Measurements from ENCODE around the gene ASCC1. TPM values are rescaled to one million over a fixed set of nuclear protein-coding genes. Genes with fewer than 3 reads are reported as not detected.
A peak's percentile ranks its signal among the peaks of the same experiment; 100 is the strongest.

ASCC1 gene
- total and polyA plus RNA-seq, 2 of the 4 experiments (the other 2 are of a cell fraction), result 15.9 to 21.0 TPM

- dilution Hi-C loops (cut with HindIII; ENCODE audit: low sequenced_read_pairs, unreplicated experiment) (no loop called here), in situ Hi-C loops (cut with MboI; ENCODE audit: low sequenced_read_pairs) (no loop called here)
- DNase-seq, result no peak
These were observed 146.1 kb downstream of the ASCC1 start for GRCh38 chr10:72069751-72070526.

More at GRCh38 chr10:72069751-72070526, 146.1 kb downstream of the ASCC1 start:
- Histone ChIP-seq H4K8ac (ENCODE audit: low read depth in 2 of 2, low read length in 2 of 2) (no peak overlapping the region), H2BK15ac (ENCODE audit: low read depth, low read length) (no peak overlapping the region), H3K4me1 (ENCODE audit: control insufficient read depth, insufficient read depth, low read length) (no peaks in the 10 kb centered on the region), H3K18ac (ENCODE audit: low read depth, low read length) (no peak overlapping the region), H3K14ac (replicated peaks; ENCODE audit: low read depth, low read length) (no peak overlapping the region), H3K4ac (ENCODE audit: low read depth, low read length) (no peak overlapping the region), H3K27me3 (ENCODE audit: control insufficient read depth, insufficient read depth, low read length) (peaks cover 40% of the 10 kb centered on the region), H4K91ac (ENCODE audit: insufficient read depth, low read depth, low read length) (no peak overlapping the region), H3K56ac (ENCODE audit: extremely low read depth, insufficient read depth, low read length) (no peak overlapping the region), H2BK120ac (ENCODE audit: low read depth, low read length) (no peak overlapping the region), H3K23ac (ENCODE audit: low read depth, low read length) (no peak overlapping the region), H3K27ac (ENCODE audit: insufficient read depth, low read length) (no peak overlapping the region), H3K36me3 (ENCODE audit: control insufficient read depth, insufficient read depth, low read length) (no peaks in the 10 kb centered on the region), H3K9ac (ENCODE audit: low read depth, low read length) (no peak overlapping the region), H2AK5ac (ENCODE audit: low read depth, low read length) (no peak overlapping the region), H3K79me1 (ENCODE audit: low read depth in 1 of 2, low read length in 2 of 2) (no peaks in the 10 kb centered on the region), H2BK20ac (ENCODE audit: low read depth, low read length) (no peak overlapping the region), H2AK9ac (replicated peaks; ENCODE audit: low read depth, low read length, poor library complexity) (no peak overlapping the region), H3K9me1 (ENCODE audit: insufficient read depth, low read length) (no peaks in the 10 kb centered on the region), H4K20me1 (ENCODE audit: insufficient read depth, low read length) (no peaks in the 10 kb centered on the region), H2AFZ (replicated peaks; ENCODE audit: low read length, poor library complexity) (no peak overlapping the region), H2BK5ac (ENCODE audit: low read depth, low read length, poor library complexity, severe bottlenecking) (no peak overlapping the region), H4K5ac (ENCODE audit: low read depth, low read length) (no peak overlapping the region), H3K4me3 (ENCODE audit: insufficient read depth, low read depth, low read length) (no peak overlapping the region), H3K4me2 (ENCODE audit: low read depth, low read length) (no peak overlapping the region), H3K9me3 (ENCODE audit: control insufficient read depth, insufficient read depth, low read length) (peaks cover 4% of the 10 kb centered on the region)
- ChIA-PET CTCF (no interaction called here), POLR2A (ENCODE audit: unreplicated experiment) (no interaction called here)
- TF ChIP-seq RCOR1 (IDR thresholded peaks at IDR 0.05; ENCODE audit: insufficient replicate concordance, low read length) (no peak), FOS (IDR thresholded peaks at IDR 0.05; ENCODE audit: low read depth, low read length) (no peak), USF2 (IDR thresholded peaks at IDR 0.05; ENCODE audit: low read depth, low read length) (no peak), RFX5 (IDR thresholded peaks at IDR 0.05; ENCODE audit: low read depth, low read length) (no peak), SMC3 (IDR thresholded peaks at IDR 0.05; ENCODE audit: low read depth, low read length) (peak; percentile 31), POLR2A (IDR thresholded peaks at IDR 0.05; ENCODE audit: low read depth, low read length) (no peak), RAD21 (IDR thresholded peaks at IDR 0.05; ENCODE audit: low read length) (peak; percentile 28)
- TF ChIP-seq, protein P1, sequence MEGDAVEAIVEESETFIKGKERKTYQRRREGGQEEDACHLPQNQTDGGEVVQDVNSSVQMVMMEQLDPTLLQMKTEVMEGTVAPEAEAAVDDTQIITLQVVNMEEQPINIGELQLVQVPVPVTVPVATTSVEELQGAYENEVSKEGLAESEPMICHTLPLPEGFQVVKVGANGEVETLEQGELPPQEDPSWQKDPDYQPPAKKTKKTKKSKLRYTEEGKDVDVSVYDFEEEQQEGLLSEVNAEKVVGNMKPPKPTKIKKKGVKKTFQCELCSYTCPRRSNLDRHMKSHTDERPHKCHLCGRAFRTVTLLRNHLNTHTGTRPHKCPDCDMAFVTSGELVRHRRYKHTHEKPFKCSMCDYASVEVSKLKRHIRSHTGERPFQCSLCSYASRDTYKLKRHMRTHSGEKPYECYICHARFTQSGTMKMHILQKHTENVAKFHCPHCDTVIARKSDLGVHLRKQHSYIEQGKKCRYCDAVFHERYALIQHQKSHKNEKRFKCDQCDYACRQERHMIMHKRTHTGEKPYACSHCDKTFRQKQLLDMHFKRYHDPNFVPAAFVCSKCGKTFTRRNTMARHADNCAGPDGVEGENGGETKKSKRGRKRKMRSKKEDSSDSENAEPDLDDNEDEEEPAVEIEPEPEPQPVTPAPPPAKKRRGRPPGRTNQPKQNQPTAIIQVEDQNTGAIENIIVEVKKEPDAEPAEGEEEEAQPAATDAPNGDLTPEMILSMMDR (conservative IDR thresholded peaks at IDR 0.05; ENCODE audit: low read depth, low read length), result no peak; the same call in 1 of the 2 replicates
- no TSS peak for BruUV-seq (replicated peaks)
- ATAC-seq (ENCODE audit: low read depth), result no peak
- intact Hi-C loops (cut with micrococcal nuclease), result no loop called here
- WGBS, 2 experiments (ENCODE audit: extremely low coverage in 2 of 2, insufficient read length in 1 of 2), result 78% methylated on average over 4 of the region's 7 CpGs; no CpG with 5 or more reads in 1 of the 2 experiments

Data from IMR-90 (cell line).